Upper lobe of left lung (tissue), 4 donors: ENCODE data around the gene TMEM108.

ENCODE experiments used
- CTCF ChIP-seq, 6 experiments: fragments of 450-650 bp in 4 of 6; fragments of 200-600 bp in 2 of 6; sonication (generic) in 2 of 6; IDR thresholded peaks; one replicate each; pipeline ENCODE4 v1.5.1; 2016 to 2019; ENCODE audit warnings: antibody characterized with exemption in 6 of 6
- POLR2AphosphoS5 ChIP-seq, 2 donors: sonication (generic); formaldehyde crosslinking; IDR thresholded peaks; one replicate each; pipeline ENCODE4 v1.5.1; 2017; ENCODE audit warnings: antibody characterized with exemption in 2 of 2

- TF ChIP-seq CTCF (IDR thresholded peaks at IDR 0.05): no peak
- TF ChIP-seq POLR2AphosphoS5 (IDR thresholded peaks at IDR 0.05): no peak
Observed at GRCh38 chr3:133414021-133414392, 375.8 kb downstream of the TMEM108 start.
